Measurements from ENCODE around the gene ABCA13.

Gene ABCA13

DNA sequence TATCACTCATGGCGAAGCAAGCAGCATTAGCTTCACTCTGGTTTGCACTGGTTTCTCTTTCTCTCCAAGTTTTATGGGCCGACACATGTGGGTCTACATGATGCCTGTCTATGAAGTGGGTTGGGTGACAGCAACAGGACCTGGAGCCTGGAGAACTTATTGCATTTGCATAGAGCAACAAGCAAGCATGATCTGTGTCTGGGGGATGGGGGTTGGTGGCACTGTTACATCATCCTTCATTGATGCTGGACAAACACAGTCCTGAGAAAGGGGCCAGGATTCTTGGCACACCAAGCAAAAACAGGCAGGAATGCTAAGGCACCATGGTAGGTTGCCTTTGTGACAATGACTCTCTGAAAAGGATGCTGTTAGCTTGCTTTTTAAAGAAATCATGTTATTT, 486.9 kb downstream of the ABCA13 start:
- TF ChIP-seq, protein P1, sequence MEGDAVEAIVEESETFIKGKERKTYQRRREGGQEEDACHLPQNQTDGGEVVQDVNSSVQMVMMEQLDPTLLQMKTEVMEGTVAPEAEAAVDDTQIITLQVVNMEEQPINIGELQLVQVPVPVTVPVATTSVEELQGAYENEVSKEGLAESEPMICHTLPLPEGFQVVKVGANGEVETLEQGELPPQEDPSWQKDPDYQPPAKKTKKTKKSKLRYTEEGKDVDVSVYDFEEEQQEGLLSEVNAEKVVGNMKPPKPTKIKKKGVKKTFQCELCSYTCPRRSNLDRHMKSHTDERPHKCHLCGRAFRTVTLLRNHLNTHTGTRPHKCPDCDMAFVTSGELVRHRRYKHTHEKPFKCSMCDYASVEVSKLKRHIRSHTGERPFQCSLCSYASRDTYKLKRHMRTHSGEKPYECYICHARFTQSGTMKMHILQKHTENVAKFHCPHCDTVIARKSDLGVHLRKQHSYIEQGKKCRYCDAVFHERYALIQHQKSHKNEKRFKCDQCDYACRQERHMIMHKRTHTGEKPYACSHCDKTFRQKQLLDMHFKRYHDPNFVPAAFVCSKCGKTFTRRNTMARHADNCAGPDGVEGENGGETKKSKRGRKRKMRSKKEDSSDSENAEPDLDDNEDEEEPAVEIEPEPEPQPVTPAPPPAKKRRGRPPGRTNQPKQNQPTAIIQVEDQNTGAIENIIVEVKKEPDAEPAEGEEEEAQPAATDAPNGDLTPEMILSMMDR (IDR thresholded peaks at IDR 0.05; ENCODE audit: low read depth, low read length) = no peak
- TF ChIP-seq, protein P2, sequence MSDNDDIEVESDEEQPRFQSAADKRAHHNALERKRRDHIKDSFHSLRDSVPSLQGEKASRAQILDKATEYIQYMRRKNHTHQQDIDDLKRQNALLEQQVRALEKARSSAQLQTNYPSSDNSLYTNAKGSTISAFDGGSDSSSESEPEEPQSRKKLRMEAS (IDR thresholded peaks at IDR 0.05; ENCODE audit: low read depth, low read length) = no peak
- TF ChIP-seq MYC (IDR thresholded peaks at IDR 0.05; ENCODE audit: low read depth, low read length) (no peak), POLR2A (IDR thresholded peaks at IDR 0.05; ENCODE audit: extremely low read depth, insufficient read length) (no peak)
- no peak overlapping the region for H3K4me3 ChIP-seq (ENCODE audit: low read depth, low read length)
- DNase-seq (ENCODE audit: low read depth) = no peak

DNA sequence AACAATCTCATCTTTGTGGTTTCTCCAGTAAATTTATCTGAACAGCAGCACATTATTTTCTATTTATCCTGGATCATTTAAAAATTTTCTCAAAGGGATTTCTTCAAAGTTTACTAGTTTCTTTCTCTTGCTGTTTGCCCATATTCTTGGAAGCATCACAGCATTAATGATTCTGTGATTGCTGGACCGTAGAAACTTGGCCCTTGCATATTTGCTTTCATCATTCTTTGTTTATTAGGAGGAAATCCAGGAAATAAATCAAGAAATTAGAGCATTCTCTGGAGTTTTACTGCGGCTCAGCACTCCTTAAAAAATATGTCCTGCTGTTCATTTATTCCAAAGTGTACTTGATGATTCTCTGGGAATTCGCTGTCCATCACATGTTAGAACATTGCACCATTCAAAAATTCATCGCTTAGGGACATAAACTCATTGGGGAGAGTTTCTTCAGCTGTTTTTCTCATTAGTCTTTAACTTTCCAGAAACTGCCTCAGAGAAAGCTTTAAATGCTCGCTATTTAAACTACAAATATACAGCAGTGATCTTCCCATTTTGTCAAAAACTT, 489.1 kb downstream of the ABCA13 start:
- DNase-seq (ENCODE audit: low read depth) = no peak
- no peak overlapping the region for H3K4me3 ChIP-seq (ENCODE audit: low read depth, low read length)
- TF ChIP-seq, protein P1 (IDR thresholded peaks at IDR 0.05; ENCODE audit: low read depth, low read length) = no peak
- TF ChIP-seq POLR2A (IDR thresholded peaks at IDR 0.05; ENCODE audit: extremely low read depth, insufficient read length) = no peak
- TF ChIP-seq, protein P2 (IDR thresholded peaks at IDR 0.05; ENCODE audit: low read depth, low read length) = no peak
- TF ChIP-seq MYC (IDR thresholded peaks at IDR 0.05; ENCODE audit: low read depth, low read length) = no peak

DNA sequence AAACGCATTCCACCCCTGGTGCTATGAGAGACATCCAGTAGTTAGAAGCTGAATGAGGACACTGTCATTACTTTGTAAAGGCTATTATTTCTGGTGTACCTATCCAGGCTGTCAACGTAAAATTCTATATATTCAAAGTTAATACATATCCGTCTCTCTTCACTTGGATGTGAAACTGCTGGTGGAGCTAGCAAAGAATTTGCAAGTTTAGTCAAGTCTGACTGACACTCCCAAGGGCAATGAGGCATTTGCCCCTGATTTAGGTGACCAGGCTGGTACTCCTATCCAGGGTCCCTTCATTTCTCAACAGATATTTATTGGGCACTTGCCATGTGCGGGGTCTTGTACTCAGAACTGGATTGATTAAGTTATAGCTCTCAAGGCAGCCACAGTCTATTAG, 493.0 kb downstream of the ABCA13 start:
- no peak for DNase-seq (ENCODE audit: low read depth)
- no peak for TF ChIP-seq MYC (IDR thresholded peaks at IDR 0.05; ENCODE audit: low read depth, low read length)
- TF ChIP-seq, protein P2 (IDR thresholded peaks at IDR 0.05; ENCODE audit: low read depth, low read length) = no peak
- no peak for TF ChIP-seq POLR2A (IDR thresholded peaks at IDR 0.05; ENCODE audit: extremely low read depth, insufficient read length)
- TF ChIP-seq, protein P1 (IDR thresholded peaks at IDR 0.05; ENCODE audit: low read depth, low read length) = no peak
- H3K4me3 ChIP-seq (ENCODE audit: low read depth, low read length) = no peak overlapping the region

DNA sequence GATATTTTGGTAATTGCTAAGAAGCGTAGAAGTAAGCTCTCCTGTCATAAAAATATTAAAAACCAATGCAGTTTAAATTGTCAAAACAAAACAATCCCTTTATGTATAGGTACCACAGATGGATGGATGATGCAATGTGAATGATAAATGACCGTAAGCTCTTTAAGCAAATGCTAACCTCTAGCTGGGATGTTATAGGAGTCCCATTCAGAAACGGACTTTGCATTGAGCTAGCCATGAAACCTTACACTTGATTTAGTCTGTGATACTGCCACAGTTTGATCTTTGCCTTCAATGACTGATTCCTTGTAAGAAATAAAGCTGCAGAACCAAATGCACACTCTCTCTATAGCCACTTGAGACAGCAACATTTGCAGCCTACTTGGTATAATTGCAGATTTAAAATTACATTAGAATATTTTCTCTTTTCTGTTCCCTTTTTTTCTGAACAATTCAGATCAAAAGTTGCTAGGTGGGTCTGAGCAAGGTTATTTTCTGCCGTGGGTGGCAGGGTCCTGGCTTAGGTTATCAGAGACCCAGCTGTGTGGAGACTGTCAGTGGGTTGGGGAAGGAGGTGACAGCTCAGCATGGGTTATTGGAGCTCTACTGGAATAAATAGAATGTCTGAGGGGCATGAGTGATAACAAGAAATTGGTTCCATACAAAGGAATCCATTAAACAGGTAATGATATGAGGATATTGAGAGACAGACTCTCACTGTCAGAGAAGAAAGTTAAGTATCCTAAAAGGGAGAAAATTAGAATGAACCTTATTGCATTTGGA, 494.3 kb downstream of the ABCA13 start:
- no peak for DNase-seq (ENCODE audit: low read depth)
- H3K4me3 ChIP-seq (ENCODE audit: low read depth, low read length) = no peak overlapping the region
- no peak for TF ChIP-seq MYC (IDR thresholded peaks at IDR 0.05; ENCODE audit: low read depth, low read length)
- TF ChIP-seq, protein P2 (IDR thresholded peaks at IDR 0.05; ENCODE audit: low read depth, low read length) = no peak
- TF ChIP-seq, protein P1 (IDR thresholded peaks at IDR 0.05; ENCODE audit: low read depth, low read length) = no peak
- no peak for TF ChIP-seq POLR2A (IDR thresholded peaks at IDR 0.05; ENCODE audit: extremely low read depth, insufficient read length)

DNA sequence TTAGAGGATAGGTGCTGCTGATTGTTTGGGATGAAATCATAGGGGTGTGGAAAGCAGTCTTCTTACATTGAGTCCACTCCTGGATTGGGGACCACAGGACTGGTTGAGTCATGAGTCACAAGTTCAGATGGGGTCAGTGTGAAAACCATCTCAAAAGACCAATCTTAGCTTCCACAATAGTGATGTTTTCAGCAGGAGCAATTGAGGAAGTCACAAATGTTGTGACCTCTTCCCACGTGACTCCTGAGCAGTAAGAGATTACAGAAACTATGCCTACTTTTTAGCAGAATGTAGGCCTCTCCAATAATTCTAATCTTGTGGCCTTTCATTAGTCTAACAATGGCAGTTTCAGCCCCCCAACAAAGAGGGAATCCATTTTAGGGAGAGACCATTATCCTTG, 496.1 kb downstream of the ABCA13 start:
- no peak overlapping the region for H3K4me3 ChIP-seq (ENCODE audit: low read depth, low read length)
- TF ChIP-seq, protein P2 (IDR thresholded peaks at IDR 0.05; ENCODE audit: low read depth, low read length) = peak; percentile 57
- TF ChIP-seq POLR2A (IDR thresholded peaks at IDR 0.05; ENCODE audit: extremely low read depth, insufficient read length) = no peak
- DNase-seq (ENCODE audit: low read depth) = no peak

DNA sequence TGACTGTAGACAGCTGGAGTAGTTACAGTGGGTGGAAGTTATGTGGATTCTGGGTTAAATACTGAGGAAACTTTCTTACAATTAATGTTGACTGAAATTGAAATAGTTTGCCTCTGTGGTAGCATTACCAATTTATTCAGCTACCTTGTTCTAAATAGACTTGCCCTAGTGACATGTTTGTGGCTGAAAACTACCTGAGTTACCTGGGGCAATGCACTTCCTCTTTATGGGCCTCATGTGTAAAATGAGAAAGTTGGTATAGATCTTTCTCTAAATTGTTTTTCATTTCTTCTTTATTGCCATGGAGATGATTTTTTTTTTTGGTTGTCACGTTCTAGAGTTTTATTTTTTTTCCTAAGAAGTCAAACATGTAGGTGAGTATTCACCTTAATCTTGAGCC, 500.4 kb downstream of the ABCA13 start:
- TF ChIP-seq, protein P2 (IDR thresholded peaks at IDR 0.05; ENCODE audit: low read depth, low read length) = no peak
- DNase-seq (ENCODE audit: low read depth) = no peak
- no peak overlapping the region for H3K4me3 ChIP-seq (ENCODE audit: low read depth, low read length)

Measured in NB4 (cell line).